Sigmoid colon (tissue), 3 donors: ENCODE results near the gene TSHZ1.

Experiments used
- POLR2A ChIP-seq, 2 donors: fragments of 450-650 bp; IDR thresholded peaks; one replicate each; pipeline ENCODE4 v1.6.1; 2016; ENCODE audit warnings: antibody characterized with exemption in 2 of 2, mild to moderate bottlenecking in 2 of 2, moderate library complexity in 2 of 2
- TF ChIP-seq, protein P1 (sequence below), 4 experiments: fragments of 450-650 bp in 3 of 4; fragments of 200-600 bp in 1 of 4; IDR thresholded peaks; one replicate each; pipeline ENCODE4 v1.5.1; 2016 to 2019; ENCODE audit warnings: antibody characterized with exemption in 4 of 4, mild to moderate bottlenecking in 3 of 4, moderate library complexity in 2 of 4

DNA sequence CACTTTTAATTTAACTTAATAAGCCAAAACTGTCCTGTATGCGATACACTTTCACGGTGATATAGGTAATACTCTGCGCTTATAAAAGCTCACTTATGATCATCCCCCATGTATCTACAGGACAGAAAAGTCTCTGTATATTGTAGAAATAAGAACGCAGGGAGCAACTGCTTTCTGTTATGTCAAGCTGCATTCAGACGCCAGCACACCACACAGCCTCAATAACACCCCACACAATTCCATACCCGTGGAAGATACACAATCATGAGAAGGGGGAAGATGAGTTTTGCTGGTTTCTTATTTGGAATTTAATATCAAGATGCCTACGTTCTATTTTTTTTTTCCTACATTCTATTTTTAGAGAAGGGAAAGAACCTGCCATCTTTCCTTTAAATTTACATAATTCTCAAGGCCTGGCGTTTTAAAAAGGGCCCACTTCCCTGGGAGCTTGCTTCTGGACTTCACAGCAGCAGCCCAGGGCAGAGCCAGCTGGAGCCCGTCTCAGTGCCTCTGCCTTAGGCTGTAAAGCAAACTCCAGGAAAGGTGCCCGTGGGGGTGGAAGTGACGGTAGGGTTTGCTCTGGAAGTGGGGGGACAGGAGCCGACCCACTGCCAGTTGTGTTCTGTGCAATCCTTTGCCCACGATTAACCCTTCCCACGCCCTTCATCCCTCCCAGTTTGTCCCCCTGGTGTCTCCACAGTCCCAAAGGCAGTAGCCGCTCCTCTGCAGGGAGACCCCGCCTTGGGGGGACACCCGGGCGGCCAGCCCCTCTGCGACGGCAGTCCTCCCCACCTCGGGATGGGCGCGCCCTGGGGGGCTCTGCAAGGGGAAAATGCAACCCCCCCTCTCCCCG lies 7.0 kb upstream of the TSHZ1 start:
- TF ChIP-seq, protein P1, sequence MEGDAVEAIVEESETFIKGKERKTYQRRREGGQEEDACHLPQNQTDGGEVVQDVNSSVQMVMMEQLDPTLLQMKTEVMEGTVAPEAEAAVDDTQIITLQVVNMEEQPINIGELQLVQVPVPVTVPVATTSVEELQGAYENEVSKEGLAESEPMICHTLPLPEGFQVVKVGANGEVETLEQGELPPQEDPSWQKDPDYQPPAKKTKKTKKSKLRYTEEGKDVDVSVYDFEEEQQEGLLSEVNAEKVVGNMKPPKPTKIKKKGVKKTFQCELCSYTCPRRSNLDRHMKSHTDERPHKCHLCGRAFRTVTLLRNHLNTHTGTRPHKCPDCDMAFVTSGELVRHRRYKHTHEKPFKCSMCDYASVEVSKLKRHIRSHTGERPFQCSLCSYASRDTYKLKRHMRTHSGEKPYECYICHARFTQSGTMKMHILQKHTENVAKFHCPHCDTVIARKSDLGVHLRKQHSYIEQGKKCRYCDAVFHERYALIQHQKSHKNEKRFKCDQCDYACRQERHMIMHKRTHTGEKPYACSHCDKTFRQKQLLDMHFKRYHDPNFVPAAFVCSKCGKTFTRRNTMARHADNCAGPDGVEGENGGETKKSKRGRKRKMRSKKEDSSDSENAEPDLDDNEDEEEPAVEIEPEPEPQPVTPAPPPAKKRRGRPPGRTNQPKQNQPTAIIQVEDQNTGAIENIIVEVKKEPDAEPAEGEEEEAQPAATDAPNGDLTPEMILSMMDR (IDR thresholded peaks at IDR 0.05): no peak
- TF ChIP-seq POLR2A (IDR thresholded peaks at IDR 0.05): no peak
